Measurements from ENCODE around the gene HSD11B2.

- TF ChIP-seq, protein P1, sequence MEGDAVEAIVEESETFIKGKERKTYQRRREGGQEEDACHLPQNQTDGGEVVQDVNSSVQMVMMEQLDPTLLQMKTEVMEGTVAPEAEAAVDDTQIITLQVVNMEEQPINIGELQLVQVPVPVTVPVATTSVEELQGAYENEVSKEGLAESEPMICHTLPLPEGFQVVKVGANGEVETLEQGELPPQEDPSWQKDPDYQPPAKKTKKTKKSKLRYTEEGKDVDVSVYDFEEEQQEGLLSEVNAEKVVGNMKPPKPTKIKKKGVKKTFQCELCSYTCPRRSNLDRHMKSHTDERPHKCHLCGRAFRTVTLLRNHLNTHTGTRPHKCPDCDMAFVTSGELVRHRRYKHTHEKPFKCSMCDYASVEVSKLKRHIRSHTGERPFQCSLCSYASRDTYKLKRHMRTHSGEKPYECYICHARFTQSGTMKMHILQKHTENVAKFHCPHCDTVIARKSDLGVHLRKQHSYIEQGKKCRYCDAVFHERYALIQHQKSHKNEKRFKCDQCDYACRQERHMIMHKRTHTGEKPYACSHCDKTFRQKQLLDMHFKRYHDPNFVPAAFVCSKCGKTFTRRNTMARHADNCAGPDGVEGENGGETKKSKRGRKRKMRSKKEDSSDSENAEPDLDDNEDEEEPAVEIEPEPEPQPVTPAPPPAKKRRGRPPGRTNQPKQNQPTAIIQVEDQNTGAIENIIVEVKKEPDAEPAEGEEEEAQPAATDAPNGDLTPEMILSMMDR (IDR thresholded peaks at IDR 0.05) = no peak
- TF ChIP-seq ZFX (IDR thresholded peaks at IDR 0.05; ENCODE audit: borderline replicate concordance) = no peak
These were observed 14.6 kb downstream of the HSD11B2 start for GRCh38 chr16:67445441-67445912.

All from 22Rv1 (cell line).